LNCaP clone FGC (cell line): ENCODE data around the gene TM4SF18.
A peak's percentile ranks its signal among the peaks of the same experiment; 100 is the strongest.

Experiments used
- DNase-seq: peaks from one replicate; pipeline ENCODE4 v3.0.0-alpha.2; 2011; ENCODE audit warnings: low read depth
- H3K4me3 ChIP-seq: 2 replicates; pipeline ENCODE4 v1.5.1; 2011; ENCODE audit warnings: mild to moderate bottlenecking, low read depth, low read length, control low read depth
- CTCF ChIP-seq: IDR thresholded peaks from 2 replicates; pipeline ENCODE4 v1.5.1; 2012; ENCODE audit warnings: mild to moderate bottlenecking; ENCODE audit not compliant: control insufficient read depth, insufficient read depth; ENCODE audit errors: extremely low read depth

Gene TM4SF18

GRCh38 chr3:149336925-149337324, 3.5 kb upstream of the TM4SF18 start:
- no peak for DNase-seq
- no peak for TF ChIP-seq CTCF
- no peak overlapping the region for H3K4me3 ChIP-seq

- no peak for TF ChIP-seq CTCF
- H3K4me3 ChIP-seq, result no peak overlapping the region
- DNase-seq, result no peak
Measured at GRCh38 chr3:149332771-149333170, 665 bp downstream of the TM4SF18 start.

GRCh38 chr3:149332227-149332765, 1.1 kb downstream of the TM4SF18 start:
- no peak for TF ChIP-seq CTCF
- DNase-seq, result peak; percentile 45
- H3K4me3 ChIP-seq, result no peak overlapping the region

- H3K4me3 ChIP-seq, result no peak overlapping the region
- TF ChIP-seq CTCF, result no peak
- no peak for DNase-seq
Measured at GRCh38 chr3:149331396-149331795, 2.0 kb downstream of the TM4SF18 start.

- DNase-seq, result no peak
- no peak for TF ChIP-seq CTCF
- no peak overlapping the region for H3K4me3 ChIP-seq
Measured at GRCh38 chr3:149330609-149331331, 2.7 kb downstream of the TM4SF18 start.

GRCh38 chr3:149327156-149327555, 6.3 kb downstream of the TM4SF18 start:
- no peak for TF ChIP-seq CTCF
- H3K4me3 ChIP-seq, result no peak overlapping the region
- no peak for DNase-seq

GRCh38 chr3:149325581-149325980, 7.9 kb downstream of the TM4SF18 start:
- H3K4me3 ChIP-seq, result no peak overlapping the region
- DNase-seq, result no peak
- TF ChIP-seq CTCF, result no peak
